Measurements from ENCODE around the gene CXCR6. TPM values are rescaled to one million over a fixed set of nuclear protein-coding genes. Genes with fewer than 3 reads are reported as not detected.

CXCR6 gene
- total RNA-seq, 2 donors from 2014 or later: 2.2 to 4.9 TPM

DNA sequence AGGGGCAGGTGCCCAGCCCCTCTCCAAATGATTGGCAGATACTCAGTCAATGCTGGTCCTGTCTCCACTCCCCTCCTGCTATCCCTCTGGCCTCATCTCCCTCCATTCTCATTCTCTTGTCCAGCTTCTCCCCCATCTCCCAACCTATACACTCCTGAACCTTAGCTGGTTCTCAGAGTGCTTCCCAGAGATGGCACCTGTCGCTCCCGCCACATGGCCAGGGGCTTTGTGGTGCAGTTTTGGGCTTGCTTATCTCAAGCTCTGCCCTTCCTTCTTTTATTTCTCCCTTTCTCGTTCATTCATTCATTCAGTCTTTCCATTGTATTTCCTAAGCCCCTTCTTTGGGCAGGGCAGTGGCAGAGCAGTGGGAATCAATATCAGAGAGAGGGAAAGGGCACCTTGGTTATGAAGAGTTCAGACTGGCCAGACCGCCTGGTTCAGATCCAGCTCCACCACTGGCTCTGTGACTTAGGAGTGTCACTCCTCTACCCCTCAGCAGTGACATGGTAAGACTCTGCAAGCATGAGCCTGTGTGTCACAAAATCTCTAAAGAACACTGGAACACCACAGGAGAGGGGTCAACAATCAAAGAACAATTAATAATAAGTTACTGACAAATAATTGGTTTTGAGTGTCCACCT, 20.2 kb upstream of the CXCR6 start:
- TF ChIP-seq, protein P1, sequence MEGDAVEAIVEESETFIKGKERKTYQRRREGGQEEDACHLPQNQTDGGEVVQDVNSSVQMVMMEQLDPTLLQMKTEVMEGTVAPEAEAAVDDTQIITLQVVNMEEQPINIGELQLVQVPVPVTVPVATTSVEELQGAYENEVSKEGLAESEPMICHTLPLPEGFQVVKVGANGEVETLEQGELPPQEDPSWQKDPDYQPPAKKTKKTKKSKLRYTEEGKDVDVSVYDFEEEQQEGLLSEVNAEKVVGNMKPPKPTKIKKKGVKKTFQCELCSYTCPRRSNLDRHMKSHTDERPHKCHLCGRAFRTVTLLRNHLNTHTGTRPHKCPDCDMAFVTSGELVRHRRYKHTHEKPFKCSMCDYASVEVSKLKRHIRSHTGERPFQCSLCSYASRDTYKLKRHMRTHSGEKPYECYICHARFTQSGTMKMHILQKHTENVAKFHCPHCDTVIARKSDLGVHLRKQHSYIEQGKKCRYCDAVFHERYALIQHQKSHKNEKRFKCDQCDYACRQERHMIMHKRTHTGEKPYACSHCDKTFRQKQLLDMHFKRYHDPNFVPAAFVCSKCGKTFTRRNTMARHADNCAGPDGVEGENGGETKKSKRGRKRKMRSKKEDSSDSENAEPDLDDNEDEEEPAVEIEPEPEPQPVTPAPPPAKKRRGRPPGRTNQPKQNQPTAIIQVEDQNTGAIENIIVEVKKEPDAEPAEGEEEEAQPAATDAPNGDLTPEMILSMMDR (IDR thresholded peaks at IDR 0.05): no peak
- ATAC-seq (ENCODE audit: insufficient number of reproducible peaks, low FRiP score, low read depth) (no peak), DNase-seq (ENCODE audit: low spot score) (no peak)
- Histone ChIP-seq H3K27ac (no peak overlapping the region), H3K27me3 (replicated peaks; ENCODE audit: insufficient read depth) (no peaks in the 10 kb centered on the region), H3K36me3 (peaks cover 73% of the 10 kb centered on the region), H3K9me3 (no peaks in the 10 kb centered on the region), H3K4me3 (no peak overlapping the region), H3K4me1 (ENCODE audit: control insufficient read depth in 1 of 2, low read depth in 2 of 2) (no peaks in the 10 kb centered on the region)

DNA sequence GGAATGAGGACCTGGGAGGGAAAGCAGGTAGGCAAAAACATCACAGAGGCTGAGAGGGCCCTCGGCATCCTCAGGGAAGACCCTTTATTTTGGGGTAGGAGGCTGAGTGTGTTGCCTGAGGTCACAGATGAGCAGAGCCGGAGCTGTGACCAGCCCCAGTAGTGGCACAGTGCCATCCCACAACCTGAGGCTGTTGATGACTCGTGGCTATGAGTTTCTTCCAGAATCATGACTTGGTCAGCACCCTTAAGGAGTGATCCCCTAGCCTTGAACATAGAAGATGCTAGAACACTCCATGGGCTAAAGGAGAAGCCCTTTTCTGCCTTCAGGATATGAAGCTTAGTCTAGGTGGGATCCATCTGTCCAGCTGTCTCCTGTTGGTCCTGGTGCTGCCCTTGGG, 19.5 kb upstream of the CXCR6 start:
- DNase-seq (ENCODE audit: low spot score): no peak
- peaks cover 73% of the 10 kb centered on the region for H3K36me3 ChIP-seq
- H3K27ac ChIP-seq: no peak overlapping the region

DNA sequence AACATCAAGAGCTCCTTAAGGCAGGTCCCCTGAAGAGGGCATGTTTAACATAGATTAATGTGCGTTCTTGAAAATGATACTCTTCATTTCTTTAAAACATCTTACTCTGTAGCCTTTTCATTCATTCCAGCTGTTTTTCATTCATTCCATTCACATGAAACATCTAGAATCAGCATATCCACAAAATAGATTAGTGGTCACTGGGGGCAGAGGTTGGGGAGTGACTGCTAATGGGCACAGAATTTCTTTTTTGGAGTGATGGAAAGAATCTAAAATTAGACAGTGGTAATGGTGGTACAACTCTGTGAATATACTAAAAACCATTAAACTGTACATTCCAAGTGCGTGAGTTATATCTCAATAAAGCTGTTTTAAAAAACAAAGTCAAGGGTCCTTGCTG, 15.4 kb upstream of the CXCR6 start:
- Histone ChIP-seq H3K36me3 (peaks cover 71% of the 10 kb centered on the region), H3K27ac (no peak overlapping the region), H3K9me3 (no peaks in the 10 kb centered on the region), H3K4me3 (no peak overlapping the region), H3K4me1 (ENCODE audit: control insufficient read depth in 1 of 2, low read depth in 2 of 2) (no peaks in the 10 kb centered on the region), H3K27me3 (replicated peaks; ENCODE audit: insufficient read depth) (no peaks in the 10 kb centered on the region)
- ATAC-seq (ENCODE audit: insufficient number of reproducible peaks, low FRiP score, low read depth) (no peak), DNase-seq (ENCODE audit: low spot score) (no peak)
- TF ChIP-seq, protein P1 (IDR thresholded peaks at IDR 0.05): no peak

More for the DNA sequence above, 19.5 kb upstream of the CXCR6 start:
- Histone ChIP-seq H3K27me3 (replicated peaks; ENCODE audit: insufficient read depth) (no peaks in the 10 kb centered on the region), H3K9me3 (no peaks in the 10 kb centered on the region), H3K4me1 (ENCODE audit: control insufficient read depth in 1 of 2, low read depth in 2 of 2) (no peaks in the 10 kb centered on the region), H3K4me3 (no peak overlapping the region)
- ATAC-seq (ENCODE audit: insufficient number of reproducible peaks, low FRiP score, low read depth): no peak
- TF ChIP-seq, protein P1 (IDR thresholded peaks at IDR 0.05): no peak

DNA sequence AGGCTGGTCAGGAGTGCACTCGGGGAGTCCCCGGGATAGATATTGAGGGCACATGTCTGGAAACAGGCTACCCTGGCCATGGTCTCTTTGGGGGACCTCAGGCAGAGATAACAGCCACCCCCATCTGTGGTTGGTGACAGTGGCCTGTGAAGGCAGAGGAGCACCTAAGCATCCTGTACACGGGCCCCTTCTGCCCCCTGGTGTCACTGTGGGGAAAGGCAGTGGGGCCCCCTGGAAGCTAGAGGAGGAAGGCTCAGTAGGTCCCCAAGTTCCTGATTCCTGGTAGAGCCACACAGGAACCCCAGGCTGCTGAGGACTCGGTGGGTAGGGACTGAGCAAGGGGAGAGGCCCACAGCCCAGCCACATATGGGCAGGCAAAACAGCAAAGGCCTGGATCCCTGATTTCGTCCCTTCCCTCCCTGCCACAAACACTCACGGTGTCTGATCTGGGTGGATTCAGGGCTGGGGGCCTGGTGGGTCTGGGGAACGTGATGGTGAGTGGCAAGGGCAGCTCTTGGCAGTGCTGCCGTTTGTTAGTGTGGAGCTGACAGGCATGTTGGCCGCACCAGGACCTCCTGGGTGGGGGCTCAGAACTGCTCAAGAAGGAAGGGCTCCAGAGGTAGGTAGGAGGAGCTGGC, 14.1 kb upstream of the CXCR6 start:
- H3K27me3 ChIP-seq (replicated peaks; ENCODE audit: insufficient read depth): no peaks in the 10 kb centered on the region
- DNase-seq (ENCODE audit: low spot score) (no peak), ATAC-seq (ENCODE audit: insufficient number of reproducible peaks, low FRiP score, low read depth) (no peak)
- H3K4me3 ChIP-seq: no peak overlapping the region
- H3K4me1 ChIP-seq (ENCODE audit: control insufficient read depth in 1 of 2, low read depth in 2 of 2): no peaks in the 10 kb centered on the region
- no peak overlapping the region for H3K27ac ChIP-seq
- no peaks in the 10 kb centered on the region for H3K9me3 ChIP-seq
- TF ChIP-seq, protein P1 (IDR thresholded peaks at IDR 0.05): peak; percentile 33
- H3K36me3 ChIP-seq: peaks cover 65% of the 10 kb centered on the region

DNA sequence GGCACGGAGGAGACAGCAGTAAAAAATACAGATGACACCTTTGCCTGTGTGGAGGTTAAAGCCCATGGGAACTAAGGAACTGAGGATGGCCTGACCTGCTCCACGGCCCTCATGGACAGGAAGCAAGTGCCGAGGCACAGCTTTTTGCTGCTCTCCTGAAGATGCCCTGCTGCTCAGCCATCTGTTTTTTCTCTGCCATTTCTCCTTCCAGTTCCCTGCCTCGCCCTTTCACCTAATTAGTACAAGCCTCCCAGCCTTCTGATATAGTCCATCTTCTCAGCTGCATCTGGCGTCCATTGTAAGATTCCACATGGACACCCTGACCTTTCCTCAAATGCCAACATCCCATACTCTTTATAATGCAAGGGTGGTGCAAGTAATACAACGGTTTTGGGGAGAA, 11.8 kb upstream of the CXCR6 start:
- Histone ChIP-seq H3K4me1 (ENCODE audit: control insufficient read depth in 1 of 2, low read depth in 2 of 2) (no peaks in the 10 kb centered on the region), H3K4me3 (no peak overlapping the region), H3K27me3 (replicated peaks; ENCODE audit: insufficient read depth) (no peaks in the 10 kb centered on the region), H3K27ac (no peak overlapping the region), H3K9me3 (no peaks in the 10 kb centered on the region), H3K36me3 (peaks cover 82% of the 10 kb centered on the region)
- DNase-seq (ENCODE audit: low spot score) (no peak), ATAC-seq (ENCODE audit: insufficient number of reproducible peaks, low FRiP score, low read depth) (no peak)
- TF ChIP-seq, protein P1 (IDR thresholded peaks at IDR 0.05): no peak
